ENCODE data around the gene ARHGAP33.

The ARHGAP33 gene

DNA sequence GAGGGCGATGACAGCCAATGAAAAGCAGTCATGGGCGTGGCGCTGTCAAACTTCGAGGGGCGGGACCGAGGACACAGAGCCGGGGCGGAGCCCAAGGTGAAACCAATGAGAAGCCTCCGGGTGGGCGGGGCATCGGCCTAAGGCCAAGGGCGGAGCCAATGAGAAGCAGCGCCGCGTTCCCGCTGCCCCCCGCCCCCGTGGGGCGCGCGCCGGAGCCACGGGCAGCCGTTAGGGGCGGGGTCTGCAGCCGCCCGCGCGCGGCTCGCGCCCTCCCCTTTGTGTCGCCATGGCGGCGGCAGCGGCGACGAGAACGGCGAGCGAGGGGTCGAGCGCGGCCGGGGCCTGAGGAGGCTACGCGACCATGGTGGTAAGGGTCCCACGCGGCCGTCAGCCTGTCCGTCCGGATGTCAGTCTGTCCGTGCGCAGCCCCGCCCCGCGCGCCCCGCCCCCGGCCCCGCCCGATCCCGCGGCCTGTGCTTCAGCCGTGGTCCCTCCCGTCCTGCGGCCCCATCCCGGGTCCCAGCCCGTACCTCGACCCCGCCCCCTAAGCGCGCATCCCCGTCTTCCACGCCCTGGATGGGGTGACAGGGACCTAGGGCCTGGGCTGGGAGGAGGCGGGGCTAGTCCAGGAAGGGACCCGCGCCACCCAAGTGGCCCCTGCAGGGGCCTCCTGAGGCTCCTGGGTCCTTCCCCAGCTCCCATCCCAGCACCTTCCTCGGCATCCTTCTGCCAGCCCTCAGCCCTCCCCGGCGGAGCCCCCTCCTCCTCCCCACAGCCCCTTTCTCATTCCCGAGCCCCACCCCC is at the start of gene ARHGAP33:
Gene ARHGAP33 (plus strand): TSS at position 267 of the 804 bp plus-strand sequence. CDS start 95 bp downstream, at position 362.
- DNase-seq: peak; percentile 99

DNA sequence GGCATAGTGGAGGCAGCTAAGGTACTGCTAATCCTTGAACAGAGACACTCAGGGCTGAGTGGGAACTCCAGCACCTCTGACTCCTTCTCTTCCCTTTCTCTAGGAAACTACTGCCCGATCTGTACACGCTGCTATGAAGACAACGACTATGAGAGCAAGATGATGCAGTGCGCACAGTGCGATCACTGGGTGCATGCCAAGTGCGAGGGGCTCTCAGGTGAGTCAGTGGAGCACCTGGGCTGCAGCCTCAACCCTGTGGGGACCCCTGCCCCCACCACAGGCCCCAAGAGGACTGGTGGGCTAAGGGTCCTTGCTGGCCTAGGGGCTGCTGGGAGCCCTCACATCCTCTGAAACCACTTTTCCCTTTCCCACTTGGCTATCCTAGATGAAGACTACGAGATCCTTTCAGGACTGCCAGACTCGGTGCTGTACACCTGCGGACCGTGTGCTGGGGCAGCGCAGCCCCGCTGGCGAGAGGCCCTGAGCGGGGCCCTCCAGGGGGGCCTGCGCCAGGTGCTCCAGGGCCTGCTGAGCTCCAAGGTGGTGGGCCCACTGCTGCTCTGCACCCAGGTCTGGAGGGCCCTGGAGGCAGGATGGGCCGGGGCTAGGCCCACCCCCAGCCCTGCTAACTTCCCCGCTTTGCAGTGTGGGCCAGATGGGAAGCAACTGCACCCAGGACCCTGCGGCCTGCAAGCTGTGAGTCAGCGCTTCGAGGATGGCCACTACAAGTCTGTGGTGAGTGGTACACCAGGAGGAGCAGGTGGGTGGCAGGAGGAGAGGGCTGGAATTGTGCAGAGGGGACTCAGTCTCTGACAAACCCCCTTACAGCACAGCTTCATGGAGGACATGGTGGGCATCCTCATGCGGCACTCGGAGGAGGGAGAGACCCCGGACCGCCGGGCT is 48.1 kb upstream of the ARHGAP33 start:
- DNase-seq: no peak

GRCh38 chr19:35727956-35728706 is 47.2 kb upstream of the ARHGAP33 start:
- DNase-seq: no peak

DNA sequence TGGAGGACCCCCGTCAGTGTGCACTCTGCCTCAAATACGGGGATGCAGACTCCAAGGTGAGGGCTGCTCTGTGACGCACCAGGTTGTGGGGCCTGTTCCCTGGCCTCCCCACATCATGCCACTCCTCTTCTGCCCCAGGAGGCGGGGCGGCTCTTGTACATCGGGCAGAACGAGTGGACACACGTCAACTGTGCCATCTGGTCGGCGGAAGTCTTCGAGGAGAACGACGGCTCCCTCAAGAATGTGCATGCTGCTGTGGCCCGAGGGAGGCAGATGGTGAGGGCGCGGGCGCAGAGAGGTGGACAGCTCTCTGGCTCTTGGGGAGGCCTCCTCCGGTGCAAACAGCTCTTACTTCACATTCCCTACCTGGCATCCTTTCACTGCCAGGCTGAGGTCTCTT is 46.3 kb upstream of the ARHGAP33 start:
- no peak for DNase-seq

DNA sequence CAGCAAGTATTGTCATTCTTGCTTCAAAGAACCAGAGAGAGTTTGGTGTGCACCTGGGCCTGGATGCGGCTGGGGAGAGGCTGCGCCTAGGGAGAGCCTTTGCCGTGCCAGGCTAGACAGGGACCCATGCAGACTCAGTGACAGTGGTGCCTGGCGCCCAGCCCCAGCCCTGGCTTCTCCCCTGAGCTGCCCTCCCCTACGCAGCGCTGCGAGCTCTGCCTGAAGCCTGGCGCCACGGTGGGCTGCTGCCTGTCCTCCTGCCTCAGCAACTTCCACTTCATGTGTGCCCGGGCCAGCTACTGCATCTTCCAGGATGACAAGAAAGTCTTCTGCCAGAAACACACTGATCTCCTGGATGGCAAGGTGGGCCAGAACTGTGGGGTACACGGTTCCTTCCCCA is 45.6 kb upstream of the ARHGAP33 start:
- no peak for DNase-seq

GRCh38 chr19:35730326-35730725 is 45.0 kb upstream of the ARHGAP33 start:
- no peak for DNase-seq

DNA sequence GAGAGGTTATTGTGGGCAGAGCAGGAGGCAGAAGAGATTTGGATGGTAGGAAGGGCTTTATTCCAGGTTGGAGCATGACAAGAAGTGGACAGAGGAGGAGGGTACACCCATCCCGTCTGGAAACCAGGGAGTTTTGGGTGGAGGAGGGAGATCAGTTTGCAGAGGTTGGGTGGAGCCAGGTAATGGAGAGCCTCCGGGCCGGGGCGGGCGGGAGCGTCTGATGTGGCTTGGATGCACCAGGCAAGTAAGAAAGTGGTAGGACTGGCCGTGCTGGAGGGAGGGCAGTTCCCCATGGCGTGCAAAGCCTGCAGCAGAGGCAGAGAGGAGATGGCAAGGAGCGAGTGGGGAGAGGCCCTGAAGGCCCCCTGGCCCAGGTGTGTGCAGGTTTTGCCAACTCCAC is 44.0 kb upstream of the ARHGAP33 start:
- no peak for DNase-seq

- DNase-seq: no peak
Measured at GRCh38 chr19:35731779-35732405, 43.5 kb upstream of the ARHGAP33 start.

DNA sequence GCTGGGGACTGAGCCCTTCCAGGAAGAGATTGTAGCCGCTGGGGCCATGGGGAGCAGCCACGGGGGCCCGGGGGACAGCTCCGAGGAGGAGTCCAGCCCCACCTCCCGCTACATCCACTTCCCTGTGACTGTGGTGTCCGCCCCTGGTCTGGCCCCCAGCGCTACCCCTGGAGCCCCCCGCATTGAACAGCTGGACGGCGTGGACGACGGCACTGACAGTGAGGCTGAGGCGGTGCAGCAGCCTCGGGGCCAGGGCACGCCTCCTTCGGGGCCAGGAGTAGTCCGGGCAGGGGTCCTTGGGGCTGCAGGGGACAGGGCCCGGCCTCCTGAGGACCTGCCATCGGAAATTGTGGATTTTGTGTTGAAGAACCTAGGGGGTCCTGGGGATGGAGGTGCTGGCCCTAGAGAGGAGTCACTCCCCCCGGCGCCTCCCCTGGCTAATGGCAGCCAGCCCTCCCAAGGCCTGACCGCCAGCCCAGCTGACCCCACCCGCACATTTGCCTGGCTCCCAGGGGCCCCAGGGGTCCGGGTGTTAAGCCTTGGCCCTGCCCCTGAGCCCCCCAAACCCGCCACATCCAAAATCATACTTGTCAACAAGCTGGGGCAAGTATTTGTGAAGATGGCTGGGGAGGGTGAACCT is 42.7 kb upstream of the ARHGAP33 start:
- DNase-seq: no peak

- DNase-seq: no peak
Measured at GRCh38 chr19:35733180-35734125, 41.9 kb upstream of the ARHGAP33 start.

GRCh38 chr19:35734273-35734672 is 41.1 kb upstream of the ARHGAP33 start:
- no peak for DNase-seq

- no peak for DNase-seq
Measured at GRCh38 chr19:35734889-35735288, 40.5 kb upstream of the ARHGAP33 start.

DNA sequence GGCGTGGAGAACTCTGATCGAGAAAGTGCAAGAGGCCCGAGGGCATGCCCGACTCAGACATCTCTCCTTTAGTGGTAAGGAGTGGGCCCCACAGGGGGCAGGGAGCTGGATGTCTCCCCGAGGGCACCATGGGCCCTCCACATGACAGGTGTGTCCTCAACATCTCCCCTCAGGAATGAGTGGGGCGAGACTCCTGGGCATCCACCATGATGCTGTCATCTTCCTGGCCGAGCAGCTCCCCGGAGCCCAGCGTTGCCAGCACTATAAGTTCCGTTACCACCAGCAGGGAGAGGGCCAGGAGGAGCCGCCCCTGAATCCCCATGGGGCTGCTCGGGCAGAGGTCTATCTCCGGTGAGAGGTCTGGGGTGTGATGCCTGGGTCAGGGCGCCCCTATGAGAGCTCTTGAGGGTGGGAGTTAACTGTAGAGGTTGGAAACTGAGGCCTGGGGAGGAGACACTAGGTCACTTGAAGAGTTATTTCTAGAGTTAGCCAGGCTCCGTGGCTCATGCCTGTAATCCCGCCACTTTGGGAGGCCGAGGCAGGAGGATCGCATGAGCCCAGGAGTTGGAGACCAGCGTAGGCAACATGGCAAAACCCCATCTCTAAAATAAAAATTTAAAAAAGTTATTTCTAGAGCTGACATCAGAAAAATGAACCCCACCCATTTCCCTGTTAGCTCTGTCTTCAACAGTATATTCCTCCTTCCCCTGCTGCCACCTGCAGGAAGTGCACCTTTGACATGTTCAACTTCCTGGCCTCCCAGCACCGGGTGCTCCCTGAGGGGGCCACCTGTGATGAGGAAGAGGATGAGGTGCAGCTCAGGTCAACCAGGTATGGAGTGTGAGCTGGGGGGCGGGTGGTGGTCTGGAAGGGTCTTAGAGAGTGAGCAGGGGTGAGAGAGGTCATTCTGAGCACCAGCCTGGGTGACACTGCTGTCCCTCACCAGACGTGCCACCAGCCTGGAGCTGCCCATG is 38.2 kb upstream of the ARHGAP33 start:
- peak; percentile 35 for DNase-seq

DNA sequence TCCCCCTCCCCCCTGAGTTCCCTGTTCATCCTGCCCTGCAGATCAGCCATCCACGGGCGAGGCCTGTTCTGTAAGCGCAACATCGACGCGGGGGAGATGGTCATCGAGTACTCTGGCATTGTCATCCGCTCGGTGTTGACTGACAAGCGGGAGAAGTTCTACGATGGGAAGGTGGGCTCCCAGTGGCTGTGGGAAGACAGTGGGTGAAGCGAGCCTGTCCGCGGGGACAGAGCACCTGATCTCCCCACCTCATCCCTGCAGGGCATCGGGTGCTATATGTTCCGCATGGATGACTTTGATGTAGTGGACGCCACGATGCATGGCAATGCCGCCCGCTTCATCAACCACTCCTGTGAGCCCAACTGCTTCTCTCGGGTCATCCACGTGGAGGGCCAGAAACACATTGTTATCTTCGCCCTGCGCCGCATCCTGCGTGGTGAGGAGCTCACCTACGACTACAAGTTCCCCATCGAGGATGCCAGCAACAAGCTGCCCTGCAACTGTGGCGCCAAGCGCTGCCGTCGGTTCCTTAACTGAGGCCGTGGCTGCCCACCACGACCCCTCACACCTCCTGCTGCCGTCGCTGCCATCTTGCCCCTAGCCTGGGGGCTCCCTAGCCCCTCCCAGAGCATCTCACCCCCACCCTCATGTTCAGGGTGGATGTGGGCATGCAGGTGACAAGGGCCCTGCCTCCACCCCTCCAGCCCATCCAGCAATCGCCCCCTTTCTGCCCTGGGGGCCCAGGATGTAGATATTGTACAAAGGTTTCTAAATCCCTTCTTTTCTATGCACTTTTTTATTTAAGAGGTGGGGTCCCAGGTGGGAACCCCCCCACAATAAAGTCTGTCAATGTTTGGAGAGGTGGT is 37.1 kb upstream of the ARHGAP33 start:
- no peak for DNase-seq

DNA sequence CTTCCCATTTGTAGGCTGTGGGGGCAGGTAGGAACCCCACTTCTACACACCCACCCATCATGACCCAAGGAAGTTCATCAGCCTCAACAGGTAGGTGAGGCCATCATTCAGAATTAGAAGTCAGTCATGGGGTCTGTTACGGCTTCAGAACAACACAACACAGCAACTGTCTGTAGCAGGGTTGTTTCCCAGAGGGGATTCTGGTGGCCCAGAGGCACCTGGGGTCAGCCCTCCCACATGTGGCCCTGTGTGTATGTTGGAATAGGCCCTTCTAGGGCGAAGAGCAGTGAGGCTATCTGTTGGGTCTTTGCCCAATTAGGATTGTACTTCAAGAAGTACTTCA is 36.5 kb upstream of the ARHGAP33 start:
- DNase-seq: no peak

GRCh38 chr19:35739275-35740107 is 35.9 kb upstream of the ARHGAP33 start:
- no peak for DNase-seq

GRCh38 chr19:35740108-35740422 is 35.3 kb upstream of the ARHGAP33 start:
- no peak for DNase-seq

Measured in activated T-cell treated with anti-CD3 and anti-CD28 coated beads, Interleukin-2, amount 50 U/mL, for 1 hour (primary cell).